H9 (cell line): ENCODE results near the gene JPH2. TPM values are rescaled to one million over a fixed set of nuclear protein-coding genes. Genes with fewer than 3 reads are reported as not detected.

Source experiments
- DNase-seq: peaks from one replicate; pipeline ENCODE4 v3.0.0-alpha.2; 2017
- H2AFZ ChIP-seq: one replicate; pipeline ENCODE4 v1.6.1; 2013; ENCODE audit warnings: mild to moderate bottlenecking, low read length, control low read depth, moderate library complexity
- H2AK5ac ChIP-seq: 2 replicates; pipeline ENCODE4 v1.6.1; 2013; ENCODE audit warnings: low read length, control low read depth, mixed read lengths; ENCODE audit not compliant: insufficient read length
- H2BK120ac ChIP-seq: one replicate; pipeline ENCODE4 v1.6.1; 2013; ENCODE audit warnings: low read depth, mild to moderate bottlenecking, low read length, control low read depth, inconsistent platforms; ENCODE audit not compliant: poor library complexity, severe bottlenecking
- H2BK12ac ChIP-seq: 2 replicates; pipeline ENCODE4 v1.6.1; 2013; ENCODE audit warnings: low read length, control low read depth, mixed read lengths, low read depth; ENCODE audit not compliant: insufficient read length
- H2BK15ac ChIP-seq: 2 replicates; pipeline ENCODE4 v1.6.1; 2013; ENCODE audit warnings: low read depth, low read length, control low read depth
- H2BK20ac ChIP-seq: one replicate; pipeline ENCODE4 v1.6.1; 2013; ENCODE audit warnings: low read depth, mild to moderate bottlenecking, low read length, control low read depth, inconsistent platforms; ENCODE audit not compliant: poor library complexity, severe bottlenecking
- H2BK5ac ChIP-seq: 2 replicates; pipeline ENCODE4 v1.6.1; 2013; ENCODE audit warnings: low read length, control low read depth, mixed read lengths; ENCODE audit not compliant: insufficient read length
- H3K14ac ChIP-seq: 2 replicates; pipeline ENCODE4 v1.6.1; 2013; ENCODE audit warnings: low read length, control low read depth; ENCODE audit not compliant: insufficient read depth
- H3K18ac ChIP-seq: 2 replicates; pipeline ENCODE4 v1.6.1; 2013; ENCODE audit warnings: low read depth, mild to moderate bottlenecking, mixed read lengths, low read length, control low read depth; ENCODE audit not compliant: insufficient read length
- H3K23ac ChIP-seq: 2 replicates; pipeline ENCODE4 v1.6.1; 2013; ENCODE audit warnings: low read length, control low read depth, mixed read lengths, low read depth; ENCODE audit not compliant: insufficient read length
- H3K23me2 ChIP-seq: 2 replicates; pipeline ENCODE4 v1.6.1; 2013; ENCODE audit warnings: low read depth, mild to moderate bottlenecking, mixed read lengths, low read length, control low read depth; ENCODE audit not compliant: insufficient read length, poor library complexity, severe bottlenecking
- H3K27ac ChIP-seq: 2 replicates; pipeline ENCODE4 v1.5.1; 2013; ENCODE audit warnings: low read length, control low read depth, mixed read lengths, low read depth; ENCODE audit not compliant: insufficient read length
- H3K27me3 ChIP-seq: 2 replicates; pipeline ENCODE4 v1.6.1; 2013; ENCODE audit warnings: low read length, control low read depth, inconsistent platforms; ENCODE audit not compliant: insufficient read depth
- H3K4ac ChIP-seq: 2 replicates; pipeline ENCODE4 v1.6.1; 2013; ENCODE audit warnings: low read depth, mild to moderate bottlenecking, control low read depth, inconsistent platforms, low read length, moderate library complexity
- H3K4me1 ChIP-seq: 2 replicates; pipeline ENCODE4 v1.6.1; 2013; ENCODE audit warnings: low read length, control low read depth, inconsistent platforms; ENCODE audit not compliant: insufficient read depth
- H3K4me2 ChIP-seq: 2 replicates; pipeline ENCODE4 v1.6.1; 2013; ENCODE audit warnings: low read length, control low read depth, mixed read lengths; ENCODE audit not compliant: insufficient read length, insufficient read depth
- H3K56ac ChIP-seq: 2 replicates; pipeline ENCODE4 v1.6.1; 2013; ENCODE audit warnings: low read depth, mild to moderate bottlenecking, mixed read lengths, low read length, control low read depth; ENCODE audit not compliant: insufficient read length
- H3K79me1 ChIP-seq: 2 replicates; pipeline ENCODE4 v1.6.1; 2013; ENCODE audit warnings: low read depth, mild to moderate bottlenecking, moderate library complexity, low read length, control low read depth, inconsistent platforms; ENCODE audit not compliant: insufficient read depth, poor library complexity, severe bottlenecking
- H3K79me2 ChIP-seq: 2 replicates; pipeline ENCODE4 v1.6.1; 2013; ENCODE audit warnings: low read length, control low read depth, inconsistent platforms; ENCODE audit not compliant: insufficient read depth
- H3K9ac ChIP-seq: 2 replicates; pipeline ENCODE4 v1.6.1; 2013; ENCODE audit warnings: low read length, control low read depth, mixed read lengths; ENCODE audit not compliant: insufficient read length; ENCODE audit errors: extremely low read depth
- H3K9me3 ChIP-seq: one replicate; pipeline ENCODE4 v1.6.1; 2013; ENCODE audit warnings: low read depth, low read length, inconsistent platforms; ENCODE audit not compliant: control insufficient read depth
- H3T11ph ChIP-seq: one replicate; pipeline ENCODE4 v1.6.1; 2013; ENCODE audit warnings: mild to moderate bottlenecking, low read length, control low read depth, inconsistent platforms
- H4K20me1 ChIP-seq: one replicate; pipeline ENCODE4 v1.6.1; 2013; ENCODE audit not compliant: control insufficient read depth, insufficient read length, insufficient read depth
- H4K5ac ChIP-seq: 2 replicates; pipeline ENCODE4 v1.6.1; 2013; ENCODE audit warnings: low read depth, mild to moderate bottlenecking, mixed read lengths, low read length, control low read depth; ENCODE audit not compliant: insufficient read length
- H4K8ac ChIP-seq: replicated peaks from 2 replicates; pipeline ENCODE4 v1.6.1; 2013; ENCODE audit warnings: low read length, control low read depth, mixed read lengths, low read depth; ENCODE audit not compliant: insufficient read length
- H4K91ac ChIP-seq: 2 replicates; pipeline ENCODE4 v1.6.1; 2013; ENCODE audit warnings: low read depth, mild to moderate bottlenecking, moderate library complexity, mixed read lengths, low read length, control low read depth; ENCODE audit not compliant: insufficient read length
- H3K27ac Mint-ChIP-seq, 3 experiments: 2 replicates in 2 of 3; 3 replicates in 1 of 3; pipeline ENCODE4 v1.8.0; 2020 to 2021; ENCODE audit warnings: mixed read lengths in 3 of 3, mild to moderate bottlenecking in 1 of 3, moderate library complexity in 1 of 3
- H3K27me3 Mint-ChIP-seq: 2 replicates; pipeline ENCODE4 v1.8.0; 2021; ENCODE audit warnings: low read depth, mild to moderate bottlenecking, moderate library complexity, mixed read lengths
- H3K36me3 Mint-ChIP-seq, 3 experiments: 2 replicates in 2 of 3; 3 replicates in 1 of 3; pipeline ENCODE4 v1.8.0; 2020 to 2021; ENCODE audit warnings: low read depth in 3 of 3, mixed read lengths in 3 of 3; ENCODE audit not compliant: insufficient read depth in 1 of 3
- H3K4me1 Mint-ChIP-seq, 2 experiments: 2 replicates each; pipeline ENCODE4 v1.8.0; 2020; ENCODE audit warnings: mixed read lengths in 2 of 2
- H3K4me3 Mint-ChIP-seq, 2 experiments: 2 replicates in 1 of 2; 3 replicates in 1 of 2; pipeline ENCODE4 v1.8.0; 2020 to 2021; ENCODE audit warnings: mild to moderate bottlenecking in 2 of 2, mixed read lengths in 2 of 2, moderate library complexity in 1 of 2
- H3K9me3 Mint-ChIP-seq, 2 experiments: 2 replicates in 1 of 2; 3 replicates in 1 of 2; pipeline ENCODE4 v1.8.0; 2020; ENCODE audit warnings: mild to moderate bottlenecking in 2 of 2, mixed read lengths in 2 of 2, moderate library complexity in 1 of 2
- CTCF ChIP-seq: fragments of 200-600 bp; sonication (generic); conservative IDR thresholded peaks from 3 replicates; pipeline ENCODE4 v1.8.0; 2021; ENCODE audit warnings: antibody characterized with exemption, mild to moderate bottlenecking
- WGBS: extraction: QIAGEN DNeasy Blood & Tissue Kit; methylation state at CpG from one replicate; pipeline ENCODE4 v1.1.7; 2013; ENCODE audit warnings: missing lambda C conversion rate, low lambda C conversion rate, mixed read lengths; ENCODE audit not compliant: insufficient read length; ENCODE audit errors: extremely low coverage; 5-methylcytosine and 5-hydroxymethylcytosine counted together
- total RNA-seq: library from RNA; stranded (reverse); gene quantifications from 2 replicates; pipeline ENCODE4 v1.2.1, GENCODE V29; 2021

Gene JPH2
- total RNA-seq, 1 experiment from 2014 or later, result 0.31 TPM

GRCh38 chr20:44200983-44201382, 14.0 kb upstream of the JPH2 start:
- H3K23me2 ChIP-seq, result no peaks in the 10 kb centered on the region
- no peak for DNase-seq
- TF ChIP-seq CTCF, result no peak
- no peak overlapping the region for H3K56ac ChIP-seq
- H3K9me3 ChIP-seq, result no peaks in the 10 kb centered on the region
- H3T11ph ChIP-seq, result no peak overlapping the region
- H3K27me3 Mint-ChIP-seq, result no peaks in the 10 kb centered on the region
- H4K20me1 ChIP-seq, result no peaks in the 10 kb centered on the region
- no peak overlapping the region for H2BK12ac ChIP-seq
- no CpG with 5 or more reads among the region's 2 CpGs for WGBS
- H3K27ac ChIP-seq, result no peak overlapping the region
- no peak overlapping the region for H3K14ac ChIP-seq
- H3K4me1 ChIP-seq, result no peaks in the 10 kb centered on the region
- H2BK120ac ChIP-seq, result no peak overlapping the region
- H3K4me1 Mint-ChIP-seq, result no peaks in the 10 kb centered on the region
- no peak overlapping the region for H3K4ac ChIP-seq
- H3K9me3 Mint-ChIP-seq, result no peaks in the 10 kb centered on the region
- H4K5ac ChIP-seq, result no peak overlapping the region
- H4K8ac ChIP-seq, result no peak overlapping the region
- H2BK20ac ChIP-seq, result no peak overlapping the region
- no peak overlapping the region for H3K4me3 Mint-ChIP-seq
- H3K79me2 ChIP-seq, result no peaks in the 10 kb centered on the region; the same call in 1 of the 2 replicates
- H3K9ac ChIP-seq, result no peak overlapping the region
- H2AFZ ChIP-seq, result no peak overlapping the region
- no peak overlapping the region for H3K4me2 ChIP-seq
- H4K91ac ChIP-seq, result no peak overlapping the region
- H2AK5ac ChIP-seq, result no peak overlapping the region
- no peak overlapping the region for H3K18ac ChIP-seq
- H3K79me1 ChIP-seq, result peaks cover 2% of the 10 kb centered on the region
- H2BK5ac ChIP-seq, result no peak overlapping the region
- no peak overlapping the region for H3K23ac ChIP-seq
- peaks cover 37 to 79% (median 73%) of the 10 kb centered on the region in 3 experiments; a peak in 6 of 7 replicates for H3K36me3 Mint-ChIP-seq
- no peaks in the 10 kb centered on the region for H3K27me3 ChIP-seq
- no peak overlapping the region for H2BK15ac ChIP-seq
- no peak overlapping the region for H3K27ac Mint-ChIP-seq
